Ectodermal cell (in vitro differentiated cells): ENCODE measurements around the gene PLA2G10. TPM values are rescaled to one million over a fixed set of nuclear protein-coding genes. Genes with fewer than 3 reads are reported as not detected.
"Not testable (repeated sequence)": the region's sequence is repeated elsewhere in the genome, so short reads cannot be mapped to it uniquely, and the experiment has no call there.

ENCODE experiments used
- H3K27ac ChIP-seq: 2 replicates; pipeline ENCODE4 v1.7.0; 2013; ENCODE audit warnings: mild to moderate bottlenecking, low read depth, low read length; ENCODE audit not compliant: insufficient read depth, poor library complexity, severe bottlenecking
- H3K27me3 ChIP-seq: 2 replicates; pipeline ENCODE4 v1.7.0; 2013; ENCODE audit warnings: mild to moderate bottlenecking, low read length; ENCODE audit not compliant: insufficient read depth, control insufficient read depth, poor library complexity, severe bottlenecking
- H3K36me3 ChIP-seq: one replicate; pipeline ENCODE4 v1.7.0; 2013; ENCODE audit warnings: low read length; ENCODE audit not compliant: control insufficient read depth, insufficient read depth
- H3K4me1 ChIP-seq: one replicate; pipeline ENCODE4 v1.7.0; 2013; ENCODE audit warnings: low read length; ENCODE audit not compliant: control insufficient read depth, insufficient read depth
- H3K4me3 ChIP-seq: 2 replicates; pipeline ENCODE4 v1.7.0; 2013; ENCODE audit warnings: low read depth, low read length, control low read depth; ENCODE audit not compliant: insufficient read depth
- H3K9me3 ChIP-seq: 2 replicates; pipeline ENCODE4 v1.7.0; 2013; ENCODE audit warnings: mild to moderate bottlenecking, low read length, moderate library complexity; ENCODE audit not compliant: control insufficient read depth
- WGBS, 2 experiments: methylation state at CpG; one replicate each; pipeline ENCODE4 v1.1.7; 2013; ENCODE audit warnings: missing lambda C conversion rate in 2 of 2; 5-methylcytosine and 5-hydroxymethylcytosine counted together
- polyA plus RNA-seq, 4 experiments: library from polyadenylated mRNA; stranded (reverse); fragments of 50-300 nt; gene quantifications; one replicate each; pipeline ENCODE4 v1.2.3, GENCODE V29; 2013

PLA2G10 gene
- polyA plus RNA-seq (2013, experiment 1 of 4) = not detected
- not detected for polyA plus RNA-seq (2013, experiment 2 of 4)
- not detected for polyA plus RNA-seq (2013, experiment 3 of 4)
- not detected for polyA plus RNA-seq (2013, experiment 4 of 4)

- not testable (repeated sequence) for H3K4me1 ChIP-seq, H3K36me3 ChIP-seq, H3K27ac ChIP-seq, H3K9me3 ChIP-seq, H3K27me3 ChIP-seq, H3K4me3 ChIP-seq
- no CpG with 5 or more reads among the region's 28 CpGs for WGBS, 2 experiments
These were observed at the start of gene PLA2G10 for GRCh38 chr16:14694129-14694528. TSS of gene PLA2G10 (minus strand) at chr16:14694308. CDS start at chr16:14694229, 79 bp downstream.

DNA sequence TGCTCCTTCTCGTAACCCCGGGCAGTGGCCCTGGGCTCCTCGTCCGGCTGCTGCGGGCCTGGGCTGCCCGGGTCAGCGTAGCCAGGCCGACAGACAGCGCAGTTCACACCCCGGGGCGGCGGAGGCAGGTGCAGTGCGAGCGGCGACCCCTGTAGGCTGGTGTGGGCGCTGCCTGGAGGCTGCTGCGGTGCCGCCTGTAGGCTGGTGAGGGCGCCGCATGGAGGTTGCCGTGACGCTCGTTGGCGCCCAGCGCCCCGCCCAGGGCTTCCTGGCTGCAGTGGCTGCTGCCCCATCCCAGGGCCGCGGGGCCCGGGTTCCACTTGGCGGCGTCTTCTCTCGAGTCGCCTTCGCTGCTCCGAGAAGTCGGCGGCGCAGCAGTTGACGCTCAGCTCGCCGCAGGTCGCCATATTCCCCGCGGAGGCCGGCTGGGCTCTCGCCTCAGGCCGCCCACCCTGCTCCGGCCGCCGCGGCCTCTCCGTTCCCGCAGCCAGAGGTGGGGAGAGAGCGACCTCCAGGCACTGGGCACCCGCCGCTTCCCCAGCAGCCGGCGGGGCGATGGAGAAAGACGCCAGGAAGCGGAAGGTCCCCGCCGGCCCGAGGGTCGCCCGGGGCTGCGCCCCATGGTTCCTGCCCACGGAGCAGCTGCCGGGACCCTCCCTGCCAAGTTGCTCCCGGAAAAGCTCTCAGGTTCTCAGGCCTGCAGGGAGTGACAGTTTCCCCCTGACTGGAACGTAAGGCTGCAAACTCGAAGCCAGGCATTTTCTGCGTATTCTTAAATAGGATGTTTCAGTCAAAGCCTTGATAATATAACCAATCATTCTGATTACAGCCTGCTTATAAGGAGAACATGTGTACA, 48.4 kb upstream of the PLA2G10 start, which contains the start of gene NPIPA2:
TSS of gene NPIPA2 (plus strand) at position 261 of the 856 bp plus-strand sequence. CDS start 5,533 bp downstream, outside the sequence.
- H3K4me1 ChIP-seq, H3K27ac ChIP-seq, H3K27me3 ChIP-seq, H3K9me3 ChIP-seq, H3K4me3 ChIP-seq, H3K36me3 ChIP-seq: not testable (repeated sequence)
- WGBS, 2 experiments = no CpG with 5 or more reads among the region's 73 CpGs

DNA sequence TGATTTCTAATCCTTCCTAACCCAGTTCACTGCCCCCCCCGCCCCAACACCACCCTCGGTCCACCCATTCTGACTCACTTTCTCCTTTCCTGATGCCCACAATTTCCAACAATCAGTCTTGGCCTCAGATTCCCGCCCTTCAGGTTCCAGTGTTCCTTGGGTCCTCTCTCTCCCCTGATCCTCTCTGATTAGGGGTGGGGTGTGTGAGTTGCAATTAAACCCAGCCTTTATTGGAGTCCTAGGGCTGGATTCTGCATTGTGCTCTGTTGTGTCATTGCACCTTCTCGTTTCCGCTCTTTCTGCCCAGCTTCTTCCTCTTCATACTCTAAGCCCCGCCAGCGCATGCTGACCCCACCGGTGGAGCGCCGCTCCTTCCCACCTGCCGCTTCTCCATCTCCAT, 47.7 kb upstream of the PLA2G10 start:
- H3K4me1 ChIP-seq, H3K27me3 ChIP-seq, H3K27ac ChIP-seq, H3K36me3 ChIP-seq, H3K4me3 ChIP-seq, H3K9me3 ChIP-seq: not testable (repeated sequence)
- no CpG with 5 or more reads among the region's 11 CpGs for WGBS, 2 experiments

DNA sequence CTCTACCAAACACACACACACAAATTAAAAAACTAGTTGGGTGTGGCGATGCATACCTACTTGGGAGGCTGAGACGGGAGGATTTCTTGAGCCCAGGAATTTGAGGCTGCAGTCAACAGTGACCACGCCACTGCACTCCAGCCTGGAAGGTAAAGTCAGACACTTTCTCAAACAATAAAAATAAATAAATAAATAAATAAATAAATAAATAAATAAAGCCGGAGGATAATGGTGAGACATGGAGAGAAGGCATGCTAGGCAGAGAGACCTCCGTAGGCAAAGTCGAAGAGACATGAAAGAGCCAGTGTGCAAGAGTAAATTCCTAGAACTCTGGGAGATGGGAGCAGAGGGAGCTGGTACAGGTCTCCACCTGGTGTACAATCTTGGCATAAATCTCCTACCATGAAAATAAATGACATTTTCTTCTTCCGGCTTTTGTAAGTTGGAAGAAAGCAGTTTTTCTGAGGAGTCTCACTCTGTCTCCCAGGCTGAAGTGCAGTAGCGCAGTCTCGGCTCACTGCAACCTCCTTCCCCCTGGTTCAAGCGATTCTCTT, 46.8 kb upstream of the PLA2G10 start:
- not testable (repeated sequence) for H3K36me3 ChIP-seq, H3K4me3 ChIP-seq, H3K27ac ChIP-seq, H3K4me1 ChIP-seq, H3K27me3 ChIP-seq, H3K9me3 ChIP-seq
- WGBS, 2 experiments = no CpG with 5 or more reads among the region's 10 CpGs

DNA sequence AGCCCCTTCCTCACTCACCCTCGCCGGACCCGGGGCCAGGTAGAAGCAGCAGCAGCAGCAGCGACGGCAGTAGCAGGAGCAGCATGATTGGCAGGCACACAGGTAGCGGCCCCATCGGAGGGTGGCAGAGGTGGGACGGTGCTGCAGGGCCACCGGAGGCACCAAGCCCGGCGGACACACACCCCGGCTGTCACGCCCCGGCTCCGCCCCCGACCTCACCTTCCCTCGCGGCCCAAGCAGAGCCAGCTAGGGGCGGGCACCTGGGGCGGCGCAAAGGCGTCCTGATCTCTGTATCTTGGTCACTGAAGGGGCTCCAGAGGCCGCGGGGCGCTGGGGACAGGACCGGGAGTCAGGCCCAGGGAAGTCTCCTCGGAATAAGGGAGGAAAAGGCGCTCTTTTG, 39.1 kb upstream of the PLA2G10 start:
- whole genome bisulfite sequencing, 2 experiments = no CpG with 5 or more reads among the region's 28 CpGs
- H3K4me3 ChIP-seq, H3K9me3 ChIP-seq, H3K4me1 ChIP-seq, H3K36me3 ChIP-seq, H3K27me3 ChIP-seq, H3K27ac ChIP-seq: not testable (repeated sequence)

GRCh38 chr16:14703156-14704011, 9.3 kb upstream of the PLA2G10 start, which contains the start of gene NPIPA3:
TSS of gene NPIPA3 (plus strand) at chr16:14703411. CDS start at chr16:14708944, 5,533 bp downstream.
- H3K27me3 ChIP-seq, H3K9me3 ChIP-seq, H3K36me3 ChIP-seq, H3K27ac ChIP-seq, H3K4me1 ChIP-seq, H3K4me3 ChIP-seq: not testable (repeated sequence)
- no CpG with 5 or more reads among the region's 73 CpGs for WGBS, 2 experiments

- H3K27ac ChIP-seq, H3K36me3 ChIP-seq, H3K27me3 ChIP-seq, H3K9me3 ChIP-seq, H3K4me1 ChIP-seq, H3K4me3 ChIP-seq: not testable (repeated sequence)
- no CpG with 5 or more reads among the region's 11 CpGs for WGBS, 2 experiments
These were observed 8.6 kb upstream of the PLA2G10 start for GRCh38 chr16:14702672-14703071.

GRCh38 chr16:14701859-14702258, 7.8 kb upstream of the PLA2G10 start:
- H3K4me1 ChIP-seq, H3K4me3 ChIP-seq, H3K27me3 ChIP-seq, H3K27ac ChIP-seq, H3K9me3 ChIP-seq, H3K36me3 ChIP-seq: not testable (repeated sequence)
- no CpG with 5 or more reads among the region's 7 CpGs for WGBS, 2 experiments

DNA sequence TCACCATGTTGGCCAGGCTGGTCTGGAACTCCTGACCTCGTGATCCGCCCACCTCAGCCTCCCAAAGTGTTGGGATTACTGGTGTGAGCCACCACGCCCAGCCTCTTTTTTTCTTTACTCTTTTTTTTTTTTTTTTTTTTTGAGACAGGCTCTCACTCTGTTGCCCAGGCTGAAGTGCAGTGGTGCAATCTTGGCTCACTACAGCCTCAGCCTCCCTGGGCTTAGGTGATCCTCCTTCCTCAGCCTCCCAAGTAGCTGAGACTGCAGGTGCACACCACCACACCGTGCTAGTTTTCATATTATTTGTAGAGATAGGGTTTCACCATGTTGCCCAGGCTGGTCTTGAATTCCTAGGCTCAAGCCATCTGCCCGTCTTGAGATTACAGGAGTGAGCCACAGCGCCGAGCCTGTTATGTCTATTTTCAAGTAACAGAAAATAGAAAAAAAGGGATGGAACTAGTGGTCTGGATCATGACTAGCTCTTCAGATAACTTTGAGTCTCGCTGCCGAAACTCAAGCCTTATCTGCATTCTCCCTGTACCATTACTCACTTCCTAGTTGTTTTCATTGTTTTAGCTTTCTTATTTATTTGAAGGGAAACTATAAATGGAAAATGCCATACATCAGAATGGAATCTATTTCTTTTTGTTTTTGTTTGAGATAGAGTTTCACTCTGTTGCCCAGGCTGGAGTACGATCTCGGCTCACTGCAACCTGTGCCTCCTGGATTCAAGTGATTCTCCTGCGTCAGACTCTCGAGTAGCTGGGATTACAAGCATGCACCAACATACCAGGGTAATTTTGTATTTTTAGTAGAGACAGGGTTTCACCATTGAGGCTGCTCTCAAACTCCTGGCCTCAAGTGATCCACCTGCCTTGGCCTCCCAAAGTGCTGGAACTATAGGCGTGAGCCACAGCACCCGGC, 8.0 kb downstream of the PLA2G10 start:
- not testable (repeated sequence) for H3K9me3 ChIP-seq, H3K4me3 ChIP-seq, H3K27ac ChIP-seq, H3K36me3 ChIP-seq, H3K4me1 ChIP-seq, H3K27me3 ChIP-seq
- WGBS, 2 experiments = 89 to 94% methylated on average over 15 of the region's 15 CpGs
